BLaER1 (cell line): ENCODE results near the gene SMG5.
A peak's percentile ranks its signal among the peaks of the same experiment; 100 is the strongest.

Experiments used
- H3K27ac ChIP-seq: shearing (Covaris generic); formaldehyde crosslinking; 2 replicates; pipeline ENCODE4 v1.8.1; 2022
- H3K27me3 ChIP-seq: shearing (Covaris generic); formaldehyde crosslinking; 2 replicates; pipeline ENCODE4 v1.8.1; 2022
- H3K36me3 ChIP-seq: shearing (Covaris generic); formaldehyde crosslinking; 2 replicates; pipeline ENCODE4 v1.8.1; 2022
- H3K4me1 ChIP-seq: shearing (Covaris generic); formaldehyde crosslinking; 2 replicates; pipeline ENCODE4 v1.8.1; 2022
- H3K4me2 ChIP-seq: shearing (Covaris generic); formaldehyde crosslinking; 2 replicates; pipeline ENCODE4 v1.8.1; 2022
- H3K4me3 ChIP-seq: shearing (Covaris generic); formaldehyde crosslinking; 2 replicates; pipeline ENCODE4 v1.8.1; 2022
- H3K9ac ChIP-seq: shearing (Covaris generic); formaldehyde crosslinking; 2 replicates; pipeline ENCODE4 v1.8.1; 2022
- H3K9me3 ChIP-seq: shearing (Covaris generic); formaldehyde crosslinking; 2 replicates; pipeline ENCODE4 v1.8.1; 2022
- H4K20me1 ChIP-seq: shearing (Covaris generic); formaldehyde crosslinking; 2 replicates; pipeline ENCODE4 v1.8.1; 2022
- Cebpa-rat ChIP-seq: shearing (Covaris generic); IDR thresholded peaks from 2 replicates; pipeline ENCODE4 v1.8.1; 2022

The SMG5 gene

GRCh38 chr1:156262461-156263287 lies 20.0 kb downstream of the SMG5 start:
- H3K27ac ChIP-seq, result no peak overlapping the region
- H3K9me3 ChIP-seq, result no peaks in the 10 kb centered on the region
- no peaks in the 10 kb centered on the region for H3K27me3 ChIP-seq
- H3K4me2 ChIP-seq, result no peak overlapping the region
- no peak overlapping the region for H3K4me3 ChIP-seq
- TF ChIP-seq Cebpa-rat, result no peak
- H3K9ac ChIP-seq, result no peak overlapping the region
- no peaks in the 10 kb centered on the region for H3K4me1 ChIP-seq
- peaks cover 100% of the 10 kb centered on the region for H3K36me3 ChIP-seq
- peaks cover 64% of the 10 kb centered on the region for H4K20me1 ChIP-seq

GRCh38 chr1:156260896-156261295 lies 21.7 kb downstream of the SMG5 start:
- H3K36me3 ChIP-seq, result peaks cover 100% of the 10 kb centered on the region
- no peaks in the 10 kb centered on the region for H3K4me1 ChIP-seq
- no peak for TF ChIP-seq Cebpa-rat
- H3K4me2 ChIP-seq, result no peak overlapping the region
- H3K27ac ChIP-seq, result no peak overlapping the region
- H4K20me1 ChIP-seq, result peaks cover 54% of the 10 kb centered on the region
- no peaks in the 10 kb centered on the region for H3K9me3 ChIP-seq
- H3K4me3 ChIP-seq, result no peak overlapping the region
- H3K27me3 ChIP-seq, result no peaks in the 10 kb centered on the region
- H3K9ac ChIP-seq, result no peak overlapping the region

GRCh38 chr1:156259805-156260204 lies 22.8 kb downstream of the SMG5 start:
- peaks cover 100% of the 10 kb centered on the region for H3K36me3 ChIP-seq
- H3K4me2 ChIP-seq, result no peak overlapping the region
- peaks cover 48% of the 10 kb centered on the region; the same call in 1 of the 2 replicates for H4K20me1 ChIP-seq
- no peak overlapping the region for H3K27ac ChIP-seq
- no peak for TF ChIP-seq Cebpa-rat
- H3K27me3 ChIP-seq, result no peaks in the 10 kb centered on the region
- no peak overlapping the region for H3K4me3 ChIP-seq
- no peaks in the 10 kb centered on the region for H3K4me1 ChIP-seq
- H3K9me3 ChIP-seq, result no peaks in the 10 kb centered on the region
- H3K9ac ChIP-seq, result no peak overlapping the region

- Histone ChIP-seq H3K9ac (no peak overlapping the region), H3K9me3 (no peaks in the 10 kb centered on the region), H3K4me3 (no peak overlapping the region), H3K27ac (no peak overlapping the region), H3K4me2 (no peak overlapping the region), H3K27me3 (no peaks in the 10 kb centered on the region), H4K20me1 (peaks cover 49% of the 10 kb centered on the region; the same call in 1 of the 2 replicates), H3K4me1 (no peaks in the 10 kb centered on the region), H3K36me3 (peaks cover 100% of the 10 kb centered on the region)
- no peak for TF ChIP-seq Cebpa-rat
These were observed 23.8 kb downstream of the SMG5 start for GRCh38 chr1:156258859-156259258.

GRCh38 chr1:156257711-156258110 lies 24.9 kb downstream of the SMG5 start:
- Histone ChIP-seq H3K36me3 (peaks cover 100% of the 10 kb centered on the region), H3K27ac (no peak overlapping the region), H3K9me3 (no peaks in the 10 kb centered on the region)

GRCh38 chr1:156253634-156254033 lies 29.0 kb downstream of the SMG5 start:
- no peak overlapping the region for H3K4me2 ChIP-seq
- no peak overlapping the region for H3K4me3 ChIP-seq
- no peak for TF ChIP-seq Cebpa-rat
- H4K20me1 ChIP-seq, result peaks cover 65% of the 10 kb centered on the region
- H3K9ac ChIP-seq, result no peak overlapping the region
- H3K4me1 ChIP-seq, result no peaks in the 10 kb centered on the region
- H3K27ac ChIP-seq, result no peak overlapping the region
- H3K36me3 ChIP-seq, result peaks cover 100% of the 10 kb centered on the region
- H3K27me3 ChIP-seq, result no peaks in the 10 kb centered on the region
- H3K9me3 ChIP-seq, result no peaks in the 10 kb centered on the region

More at GRCh38 chr1:156257711-156258110, 24.9 kb downstream of the SMG5 start:
- no peak overlapping the region for H3K9ac ChIP-seq
- no peak overlapping the region for H3K4me2 ChIP-seq
- H3K27me3 ChIP-seq, result no peaks in the 10 kb centered on the region
- H3K4me3 ChIP-seq, result no peak overlapping the region
- peaks cover 44% of the 10 kb centered on the region; the same call in 1 of the 2 replicates for H4K20me1 ChIP-seq
- no peak for TF ChIP-seq Cebpa-rat
- H3K4me1 ChIP-seq, result no peaks in the 10 kb centered on the region

GRCh38 chr1:156251527-156251926 lies 31.1 kb downstream of the SMG5 start:
- H3K36me3 ChIP-seq, result peaks cover 91% of the 10 kb centered on the region

GRCh38 chr1:156249593-156249992 lies 33.0 kb downstream of the SMG5 start:
- Histone ChIP-seq H3K4me3 (no peak overlapping the region), H4K20me1 (peaks cover 84% of the 10 kb centered on the region), H3K9ac (no peak overlapping the region), H3K27me3 (peaks cover 15% of the 10 kb centered on the region), H3K4me2 (no peak overlapping the region), H3K27ac (no peak overlapping the region), H3K36me3 (peaks cover 72% of the 10 kb centered on the region), H3K9me3 (no peaks in the 10 kb centered on the region), H3K4me1 (peaks cover 24% of the 10 kb centered on the region)
- no peak for TF ChIP-seq Cebpa-rat

More at GRCh38 chr1:156251527-156251926, 31.1 kb downstream of the SMG5 start:
- no peak overlapping the region for H3K9ac ChIP-seq
- H3K27ac ChIP-seq, result no peak overlapping the region
- H3K27me3 ChIP-seq, result no peaks in the 10 kb centered on the region; the same call in 1 of the 2 replicates
- no peak overlapping the region for H3K4me3 ChIP-seq
- H3K9me3 ChIP-seq, result no peaks in the 10 kb centered on the region
- peaks cover 76% of the 10 kb centered on the region for H4K20me1 ChIP-seq
- no peak for TF ChIP-seq Cebpa-rat
- no peak overlapping the region for H3K4me2 ChIP-seq
- peaks cover 5% of the 10 kb centered on the region for H3K4me1 ChIP-seq

GRCh38 chr1:156248323-156248683 lies 34.3 kb downstream of the SMG5 start:
- H3K4me1 ChIP-seq, result peaks cover 27% of the 10 kb centered on the region

GRCh38 chr1:156247460-156248322 lies 34.9 kb downstream of the SMG5 start, which contains the start of gene PAQR6:
TSS of gene PAQR6 (minus strand) at chr1:156248056. CDS start at chr1:156246731, 1,325 bp downstream.
- no peak for TF ChIP-seq Cebpa-rat
- H3K27me3 ChIP-seq, result peaks cover 23% of the 10 kb centered on the region
- peaks cover 29% of the 10 kb centered on the region for H3K4me1 ChIP-seq
- no peak within 1 kb of the TSS for H3K4me3 ChIP-seq
- H3K4me2 ChIP-seq, result peak within 1 kb of the TSS; percentile 99
- peaks cover 91% of the 10 kb centered on the region for H4K20me1 ChIP-seq
- no peak within 1 kb of the TSS; the same call in 1 of the 2 replicates for H3K27ac ChIP-seq
- H3K36me3 ChIP-seq, result peaks cover 57% of the 10 kb centered on the region
- no peaks in the 10 kb centered on the region for H3K9me3 ChIP-seq
- H3K9ac ChIP-seq, result no peak within 1 kb of the TSS

More at GRCh38 chr1:156248323-156248683, 34.3 kb downstream of the SMG5 start:
- no peak overlapping the region for H3K27ac ChIP-seq
- peaks cover 23% of the 10 kb centered on the region for H3K27me3 ChIP-seq
- no peak for TF ChIP-seq Cebpa-rat
- H4K20me1 ChIP-seq, result peaks cover 89% of the 10 kb centered on the region
- H3K36me3 ChIP-seq, result peaks cover 63% of the 10 kb centered on the region
- no peaks in the 10 kb centered on the region for H3K9me3 ChIP-seq
- H3K4me2 ChIP-seq, result no peak overlapping the region
- no peak overlapping the region for H3K4me3 ChIP-seq
- no peak overlapping the region for H3K9ac ChIP-seq
